GM12878 (cell line): ENCODE results near the gene RAB36. TPM values are rescaled to one million over a fixed set of nuclear protein-coding genes. Genes with fewer than 3 reads are reported as not detected.

ENCODE experiments used
- ATF2 ChIP-seq: IDR thresholded peaks from 2 replicates; pipeline ENCODE4 v1.6.1; 2012; ENCODE audit warnings: low read length, inconsistent platforms
- BACH1 ChIP-seq: fragments of 450-650 bp; IDR thresholded peaks from 2 replicates; pipeline ENCODE4 v1.6.1; 2017; ENCODE audit warnings: mild to moderate bottlenecking, borderline replicate concordance
- FOS ChIP-seq: IDR thresholded peaks from 3 replicates; pipeline ENCODE4 v1.6.1; 2011; ENCODE audit warnings: borderline replicate concordance; ENCODE audit not compliant: insufficient read length; ENCODE audit errors: extremely low read depth
- HDGF ChIP-seq: fragments of 450-650 bp; IDR thresholded peaks from 2 replicates; pipeline ENCODE4 v1.6.1; 2016; ENCODE audit warnings: antibody characterized with exemption
- PRDM15 ChIP-seq: fragments of 450-650 bp; formaldehyde crosslinking; IDR thresholded peaks from 2 replicates; pipeline ENCODE4 v1.4.0; 2020; ENCODE audit warnings: mild to moderate bottlenecking, moderate library complexity
- SIN3A ChIP-seq: IDR thresholded peaks from 2 replicates; pipeline ENCODE4 v1.6.1; 2012; ENCODE audit warnings: low read depth, low read length, improper control_type of control experiment
- STAT1 ChIP-seq: fragments of 450-650 bp; conservative IDR thresholded peaks from 2 replicates; pipeline ENCODE4 v1.6.1; 2014; ENCODE audit warnings: antibody characterized with exemption, mild to moderate bottlenecking
- ZNF592 ChIP-seq: fragments of 450-650 bp; IDR thresholded peaks from 2 replicates; pipeline ENCODE4 v1.6.1; 2017; ENCODE audit warnings: mild to moderate bottlenecking, moderate library complexity
- ZZZ3 ChIP-seq: IDR thresholded peaks from 2 replicates; pipeline ENCODE4 v1.6.1; 2011; ENCODE audit warnings: low read depth; ENCODE audit not compliant: control insufficient read depth, insufficient read length
- polyA plus RNA-seq, 11 experiments: library from polyadenylated mRNA; depleted of rRNA in 4 of 11; unstranded in 6 of 11; stranded (reverse) in 5 of 11; fragments of >200 nt; fragmentation: Nextera tagmentation in 4 of 11; fragmentation: Illumina TruSeq in 1 of 11; extraction: Ambion mirVana in 4 of 11; extraction: Trizol in 1 of 11; gene quantifications; 1 replicate in 1 of 11; 2 replicates in 10 of 11; pipeline versions ENCODE4 v1.2.1 to v1.2.3, GENCODE V29; 2011 to 2016; ENCODE audit warnings: inconsistent platforms in 2 of 11, missing spikeins in 2 of 11, low read depth in 1 of 11
- total RNA-seq, 4 experiments: library from RNA; depleted of rRNA in 3 of 4; stranded (reverse); fragments of >200 nt in 3 of 4; fragmentation: Illumina TruSeq in 1 of 4; extraction: Trizol in 1 of 4; gene quantifications; 2 replicates each; pipeline versions ENCODE4 v1.2.1 to v1.2.3, GENCODE V29; 2013 to 2021
- TF ChIP-seq, protein P1 (sequence below): fragments of 450-650 bp; IDR thresholded peaks from 2 replicates; pipeline ENCODE4 v1.6.1; 2014; ENCODE audit warnings: mild to moderate bottlenecking
- TF ChIP-seq, protein P2 (sequence below): fragments of 450-650 bp; IDR thresholded peaks from 2 replicates; pipeline ENCODE4 v1.6.1; 2018; ENCODE audit warnings: borderline replicate concordance, mild to moderate bottlenecking; ENCODE audit not compliant: partially characterized antibody
- TF ChIP-seq, protein P3 (sequence below): fragments of 450-650 bp; IDR thresholded peaks from 2 replicates; pipeline ENCODE4 v1.6.1; 2018; ENCODE audit warnings: mild to moderate bottlenecking, low read depth, moderate library complexity; ENCODE audit not compliant: partially characterized antibody

RAB36 gene
- total and polyA plus RNA-seq, 10 of the 15 experiments (the other 5 are each of a cell fraction or from before 2014, with no cell fraction given), result 0.31 to 2.7 (median 1.1) TPM

DNA sequence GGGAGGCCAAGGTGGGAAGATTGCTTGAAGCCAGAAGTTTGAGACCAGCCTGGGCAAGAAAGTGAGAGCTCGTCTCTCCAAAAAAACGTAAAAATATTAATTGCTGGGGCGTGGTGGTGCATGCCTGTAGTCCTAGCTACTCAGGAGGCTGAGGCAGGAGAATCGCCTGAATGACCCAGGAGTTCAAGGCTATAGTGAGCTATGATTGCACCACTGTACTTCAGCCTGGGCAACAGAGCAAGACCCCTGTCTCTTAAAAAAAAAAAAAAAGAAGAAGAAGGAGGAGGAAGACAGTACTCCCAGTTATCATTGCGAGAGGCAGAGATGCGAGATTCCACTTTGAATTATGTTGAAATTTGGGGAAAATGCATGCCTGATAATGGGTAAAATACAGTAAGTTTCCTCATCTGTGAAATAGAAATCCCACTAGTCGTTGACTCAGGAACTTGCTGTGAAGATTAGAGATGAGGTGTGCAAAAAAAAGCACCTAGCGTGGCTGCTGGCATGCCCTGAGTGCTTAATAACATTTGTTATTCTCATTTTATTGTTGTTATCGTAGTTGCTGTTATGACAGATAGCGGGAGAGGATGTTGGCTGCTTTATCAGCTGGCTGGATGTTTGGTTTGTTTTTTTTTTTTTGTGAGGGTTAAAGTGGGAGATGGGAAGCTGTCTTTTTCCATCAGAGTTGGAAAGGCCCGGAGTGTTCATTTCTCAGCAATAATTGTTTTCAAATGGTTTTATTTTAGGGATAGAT lies 68.5 kb downstream of the RAB36 start (continued):
- no peak for TF ChIP-seq SIN3A
- TF ChIP-seq, protein P1, sequence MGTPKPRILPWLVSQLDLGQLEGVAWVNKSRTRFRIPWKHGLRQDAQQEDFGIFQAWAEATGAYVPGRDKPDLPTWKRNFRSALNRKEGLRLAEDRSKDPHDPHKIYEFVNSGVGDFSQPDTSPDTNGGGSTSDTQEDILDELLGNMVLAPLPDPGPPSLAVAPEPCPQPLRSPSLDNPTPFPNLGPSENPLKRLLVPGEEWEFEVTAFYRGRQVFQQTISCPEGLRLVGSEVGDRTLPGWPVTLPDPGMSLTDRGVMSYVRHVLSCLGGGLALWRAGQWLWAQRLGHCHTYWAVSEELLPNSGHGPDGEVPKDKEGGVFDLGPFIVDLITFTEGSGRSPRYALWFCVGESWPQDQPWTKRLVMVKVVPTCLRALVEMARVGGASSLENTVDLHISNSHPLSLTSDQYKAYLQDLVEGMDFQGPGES, result no peak
- TF ChIP-seq, protein P2, sequence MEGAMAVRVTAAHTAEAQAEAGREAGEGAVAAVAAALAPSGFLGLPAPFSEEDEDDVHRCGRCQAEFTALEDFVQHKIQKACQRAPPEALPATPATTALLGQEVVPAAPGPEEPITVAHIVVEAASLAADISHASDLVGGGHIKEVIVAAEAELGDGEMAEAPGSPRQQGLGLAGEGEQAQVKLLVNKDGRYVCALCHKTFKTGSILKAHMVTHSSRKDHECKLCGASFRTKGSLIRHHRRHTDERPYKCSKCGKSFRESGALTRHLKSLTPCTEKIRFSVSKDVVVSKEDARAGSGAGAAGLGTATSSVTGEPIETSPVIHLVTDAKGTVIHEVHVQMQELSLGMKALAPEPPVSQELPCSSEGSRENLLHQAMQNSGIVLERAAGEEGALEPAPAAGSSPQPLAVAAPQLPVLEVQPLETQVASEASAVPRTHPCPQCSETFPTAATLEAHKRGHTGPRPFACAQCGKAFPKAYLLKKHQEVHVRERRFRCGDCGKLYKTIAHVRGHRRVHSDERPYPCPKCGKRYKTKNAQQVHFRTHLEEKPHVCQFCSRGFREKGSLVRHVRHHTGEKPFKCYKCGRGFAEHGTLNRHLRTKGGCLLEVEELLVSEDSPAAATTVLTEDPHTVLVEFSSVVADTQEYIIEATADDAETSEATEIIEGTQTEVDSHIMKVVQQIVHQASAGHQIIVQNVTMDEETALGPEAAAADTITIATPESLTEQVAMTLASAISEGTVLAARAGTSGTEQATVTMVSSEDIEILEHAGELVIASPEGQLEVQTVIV, result no peak
- TF ChIP-seq STAT1, result no peak
- TF ChIP-seq HDGF, result no peak
- TF ChIP-seq ZNF592, result no peak
- TF ChIP-seq, protein P3, sequence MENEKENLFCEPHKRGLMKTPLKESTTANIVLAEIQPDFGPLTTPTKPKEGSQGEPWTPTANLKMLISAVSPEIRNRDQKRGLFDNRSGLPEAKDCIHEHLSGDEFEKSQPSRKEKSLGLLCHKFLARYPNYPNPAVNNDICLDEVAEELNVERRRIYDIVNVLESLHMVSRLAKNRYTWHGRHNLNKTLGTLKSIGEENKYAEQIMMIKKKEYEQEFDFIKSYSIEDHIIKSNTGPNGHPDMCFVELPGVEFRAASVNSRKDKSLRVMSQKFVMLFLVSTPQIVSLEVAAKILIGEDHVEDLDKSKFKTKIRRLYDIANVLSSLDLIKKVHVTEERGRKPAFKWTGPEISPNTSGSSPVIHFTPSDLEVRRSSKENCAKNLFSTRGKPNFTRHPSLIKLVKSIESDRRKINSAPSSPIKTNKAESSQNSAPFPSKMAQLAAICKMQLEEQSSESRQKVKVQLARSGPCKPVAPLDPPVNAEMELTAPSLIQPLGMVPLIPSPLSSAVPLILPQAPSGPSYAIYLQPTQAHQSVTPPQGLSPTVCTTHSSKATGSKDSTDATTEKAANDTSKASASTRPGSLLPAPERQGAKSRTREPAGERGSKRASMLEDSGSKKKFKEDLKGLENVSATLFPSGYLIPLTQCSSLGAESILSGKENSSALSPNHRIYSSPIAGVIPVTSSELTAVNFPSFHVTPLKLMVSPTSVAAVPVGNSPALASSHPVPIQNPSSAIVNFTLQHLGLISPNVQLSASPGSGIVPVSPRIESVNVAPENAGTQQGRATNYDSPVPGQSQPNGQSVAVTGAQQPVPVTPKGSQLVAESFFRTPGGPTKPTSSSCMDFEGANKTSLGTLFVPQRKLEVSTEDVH, result no peak
- TF ChIP-seq PRDM15, result no peak
- TF ChIP-seq BACH1, result no peak
- no peak for TF ChIP-seq ZZZ3
- TF ChIP-seq FOS, result no peak
- no peak for TF ChIP-seq ATF2
